Stimulated activated effector memory CD8-positive, alpha-beta T cell treated with anti-CD3 and anti-CD28 coated beads, Interleukin-12 subunit alpha, Interleukin-12 subunit beta, amount 100 ng/mL, for 72 hours (primary cell): ENCODE measurements around the gene CALD1.
A peak's percentile ranks its signal among the peaks of the same experiment; 100 is the strongest.
"Not testable (repeated sequence)": the region's sequence is repeated elsewhere in the genome, so short reads cannot be mapped to it uniquely, and the experiment has no call there.

Source experiments
- ATAC-seq: fragments of 150-1000 bp; cut with Tn5 transposase; 2 replicates; pipeline ENCODE4 v1.10.0; 2021
- DNase-seq, 2 donors: peaks; one replicate each; pipeline ENCODE4 v3.0.0; 2021 to 2022; ENCODE audit warnings: low spot score in 2 of 2
- H3K27ac Mint-ChIP-seq: one replicate; pipeline ENCODE4 v1.8.0; 2022; ENCODE audit warnings: mild to moderate bottlenecking, mixed read lengths
- H3K36me3 Mint-ChIP-seq: one replicate; pipeline ENCODE4 v1.8.0; 2022; ENCODE audit warnings: mild to moderate bottlenecking, mixed read lengths
- H3K4me1 Mint-ChIP-seq: one replicate; pipeline ENCODE4 v1.8.0; 2022; ENCODE audit warnings: mixed read lengths
- H3K4me3 Mint-ChIP-seq: one replicate; pipeline ENCODE4 v1.8.0; 2022; ENCODE audit warnings: mild to moderate bottlenecking, mixed read lengths
- H3K9me3 Mint-ChIP-seq: one replicate; pipeline ENCODE4 v1.8.0; 2022; ENCODE audit warnings: mixed read lengths

CALD1 gene

GRCh38 chr7:134954197-134955082 is 175.0 kb downstream of the CALD1 start:
- no peaks in the 10 kb centered on the region for H3K36me3 Mint-ChIP-seq
- no peak overlapping the region for H3K4me3 Mint-ChIP-seq
- peaks cover 6% of the 10 kb centered on the region for H3K4me1 Mint-ChIP-seq
- ATAC-seq (no peak), DNase-seq (no peak)
- no peaks in the 10 kb centered on the region for H3K9me3 Mint-ChIP-seq
- no peak overlapping the region for H3K27ac Mint-ChIP-seq

GRCh38 chr7:134957005-134957404 is 177.6 kb downstream of the CALD1 start:
- ATAC-seq (no peak), DNase-seq (no peak)
- peaks cover 6% of the 10 kb centered on the region for H3K4me1 Mint-ChIP-seq
- H3K27ac Mint-ChIP-seq = no peak overlapping the region
- H3K9me3 Mint-ChIP-seq = no peaks in the 10 kb centered on the region
- H3K36me3 Mint-ChIP-seq = no peaks in the 10 kb centered on the region
- no peak overlapping the region for H3K4me3 Mint-ChIP-seq

- Mint-ChIP-seq H3K4me3 (no peak overlapping the region), H3K27ac (no peak overlapping the region), H3K36me3 (no peaks in the 10 kb centered on the region), H3K4me1 (peaks cover under 1% of the 10 kb centered on the region), H3K9me3 (no peaks in the 10 kb centered on the region)
- DNase-seq (no peak), ATAC-seq (no peak)
Observed at GRCh38 chr7:134959810-134960209, 180.4 kb downstream of the CALD1 start.

GRCh38 chr7:134962270-134962780 is 182.9 kb downstream of the CALD1 start:
- H3K9me3 Mint-ChIP-seq = no peaks in the 10 kb centered on the region
- no peaks in the 10 kb centered on the region for H3K4me1 Mint-ChIP-seq
- H3K27ac Mint-ChIP-seq = no peak overlapping the region
- DNase-seq (no peak), ATAC-seq (no peak)
- no peak overlapping the region for H3K4me3 Mint-ChIP-seq
- no peaks in the 10 kb centered on the region for H3K36me3 Mint-ChIP-seq

- ATAC-seq (no peak), DNase-seq (no peak)
- Mint-ChIP-seq H3K4me3 (no peak overlapping the region), H3K9me3 (no peaks in the 10 kb centered on the region), H3K36me3 (no peaks in the 10 kb centered on the region), H3K4me1 (no peaks in the 10 kb centered on the region), H3K27ac (no peak overlapping the region)
Observed at GRCh38 chr7:134963036-134963435, 183.6 kb downstream of the CALD1 start.

- Mint-ChIP-seq H3K4me3 (no peak overlapping the region), H3K27ac (no peak overlapping the region), H3K4me1 (no peaks in the 10 kb centered on the region), H3K9me3 (no peaks in the 10 kb centered on the region), H3K36me3 (no peaks in the 10 kb centered on the region)
- ATAC-seq (no peak), DNase-seq (no peak)
Observed at GRCh38 chr7:134966691-134967090, 187.3 kb downstream of the CALD1 start.

- Mint-ChIP-seq H3K27ac (no peak overlapping the region), H3K9me3 (no peaks in the 10 kb centered on the region), H3K4me1 (no peaks in the 10 kb centered on the region), H3K4me3 (no peak overlapping the region), H3K36me3 (no peaks in the 10 kb centered on the region)
- no peak for ATAC-seq
- no peak for DNase-seq
Observed at GRCh38 chr7:134968110-134968509, 188.7 kb downstream of the CALD1 start.

GRCh38 chr7:134981645-134982044 is 202.2 kb downstream of the CALD1 start:
- ATAC-seq, H3K4me3 Mint-ChIP-seq, H3K36me3 Mint-ChIP-seq, H3K27ac Mint-ChIP-seq, DNase-seq, H3K4me1 Mint-ChIP-seq, H3K9me3 Mint-ChIP-seq: not testable (repeated sequence)

GRCh38 chr7:134985894-134986362 is 206.5 kb downstream of the CALD1 start:
- no peak for DNase-seq
- ATAC-seq = peak; percentile 72
- peak overlapping the region; percentile 99 for H3K27ac Mint-ChIP-seq
- peak overlapping the region; percentile 99 for H3K4me3 Mint-ChIP-seq
- no peaks in the 10 kb centered on the region for H3K9me3 Mint-ChIP-seq
- H3K4me1 Mint-ChIP-seq = peaks cover 22% of the 10 kb centered on the region
- peaks cover 33% of the 10 kb centered on the region for H3K36me3 Mint-ChIP-seq

- H3K4me1 Mint-ChIP-seq = peaks cover 29% of the 10 kb centered on the region
- H3K4me3 Mint-ChIP-seq = peak within 1 kb of the TSS; percentile 99
- no peaks in the 10 kb centered on the region for H3K9me3 Mint-ChIP-seq
- peaks cover 33% of the 10 kb centered on the region for H3K36me3 Mint-ChIP-seq
- ATAC-seq (peak; percentile 96), DNase-seq (peak; percentile 87 to 96)
- H3K27ac Mint-ChIP-seq = peak within 1 kb of the TSS; percentile 99
Observed at GRCh38 chr7:134986363-134987251, 207.2 kb downstream of the CALD1 start, which contains the start of gene AGBL3. AGBL3 (plus strand) TSS chr7:134986508; CDS start chr7:134987934, 1,426 bp downstream.

- ATAC-seq = no peak
- Mint-ChIP-seq H3K4me3 (no peak overlapping the region), H3K4me1 (peaks cover 39% of the 10 kb centered on the region), H3K27ac (no peak overlapping the region), H3K36me3 (peaks cover 33% of the 10 kb centered on the region), H3K9me3 (no peaks in the 10 kb centered on the region)
- DNase-seq = no peak
Observed at GRCh38 chr7:134988161-134988560, 208.7 kb downstream of the CALD1 start.

- no peaks in the 10 kb centered on the region for H3K9me3 Mint-ChIP-seq
- peaks cover 48% of the 10 kb centered on the region for H3K36me3 Mint-ChIP-seq
- peak overlapping the region; percentile 50 for H3K27ac Mint-ChIP-seq
- H3K4me1 Mint-ChIP-seq = peaks cover 42% of the 10 kb centered on the region
- no peak overlapping the region for H3K4me3 Mint-ChIP-seq
- no peak for DNase-seq
- no peak for ATAC-seq
Observed at GRCh38 chr7:134991469-134992339, 212.3 kb downstream of the CALD1 start.

- H3K4me3 Mint-ChIP-seq = peak overlapping the region; percentile 24
- ATAC-seq = peak; percentile 95
- H3K36me3 Mint-ChIP-seq = peaks cover 42% of the 10 kb centered on the region
- DNase-seq = peak; percentile 6 to 55
- H3K9me3 Mint-ChIP-seq = no peaks in the 10 kb centered on the region
- peak overlapping the region; percentile 50 for H3K27ac Mint-ChIP-seq
- H3K4me1 Mint-ChIP-seq = peaks cover 42% of the 10 kb centered on the region
Observed at GRCh38 chr7:134992626-134993179, 213.3 kb downstream of the CALD1 start.

GRCh38 chr7:134993877-134994456 is 214.5 kb downstream of the CALD1 start:
- no peak for DNase-seq
- no peak for ATAC-seq
- no peak overlapping the region for H3K4me3 Mint-ChIP-seq
- peaks cover 29% of the 10 kb centered on the region for H3K36me3 Mint-ChIP-seq
- peaks cover 42% of the 10 kb centered on the region for H3K4me1 Mint-ChIP-seq
- H3K9me3 Mint-ChIP-seq = no peaks in the 10 kb centered on the region
- H3K27ac Mint-ChIP-seq = no peak overlapping the region
